ENCODE measurements around the gene SBNO2.

The SBNO2 gene

GRCh38 chr19:1085676-1086442 is 88.2 kb downstream of the SBNO2 start:
- DNase-seq = no peak

DNA sequence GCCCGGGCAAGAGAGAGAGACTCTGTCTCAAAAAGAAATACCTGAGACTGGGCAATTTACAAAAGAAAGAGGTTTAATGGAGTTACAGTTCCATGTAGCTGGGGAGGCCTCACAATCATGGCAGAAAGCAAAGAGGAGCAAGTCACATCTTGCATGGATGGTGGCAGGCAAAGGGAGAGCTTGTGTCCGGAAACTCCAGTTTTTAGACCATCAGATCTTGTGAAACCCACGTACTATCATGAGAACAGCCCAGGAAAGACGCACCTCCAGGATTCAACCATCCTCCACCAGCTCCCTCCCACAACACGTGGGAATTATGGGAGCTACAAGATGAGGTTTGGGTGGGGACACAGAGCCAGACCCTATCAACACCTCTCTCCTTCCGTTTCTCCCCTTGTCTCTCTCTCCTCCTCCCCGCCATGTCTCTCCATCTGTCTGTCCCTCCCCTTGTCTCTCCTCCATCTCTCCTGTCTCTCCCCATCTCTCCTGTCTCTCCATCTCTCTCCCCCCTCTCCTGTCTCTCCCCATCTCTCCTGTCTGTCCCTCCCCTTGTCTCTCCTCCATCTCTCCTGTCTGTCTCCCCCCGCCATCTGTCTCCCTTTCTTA is 88.9 kb downstream of the SBNO2 start:
- no peak for DNase-seq

GRCh38 chr19:1084024-1084868 is 89.8 kb downstream of the SBNO2 start:
- no peak for DNase-seq

DNA sequence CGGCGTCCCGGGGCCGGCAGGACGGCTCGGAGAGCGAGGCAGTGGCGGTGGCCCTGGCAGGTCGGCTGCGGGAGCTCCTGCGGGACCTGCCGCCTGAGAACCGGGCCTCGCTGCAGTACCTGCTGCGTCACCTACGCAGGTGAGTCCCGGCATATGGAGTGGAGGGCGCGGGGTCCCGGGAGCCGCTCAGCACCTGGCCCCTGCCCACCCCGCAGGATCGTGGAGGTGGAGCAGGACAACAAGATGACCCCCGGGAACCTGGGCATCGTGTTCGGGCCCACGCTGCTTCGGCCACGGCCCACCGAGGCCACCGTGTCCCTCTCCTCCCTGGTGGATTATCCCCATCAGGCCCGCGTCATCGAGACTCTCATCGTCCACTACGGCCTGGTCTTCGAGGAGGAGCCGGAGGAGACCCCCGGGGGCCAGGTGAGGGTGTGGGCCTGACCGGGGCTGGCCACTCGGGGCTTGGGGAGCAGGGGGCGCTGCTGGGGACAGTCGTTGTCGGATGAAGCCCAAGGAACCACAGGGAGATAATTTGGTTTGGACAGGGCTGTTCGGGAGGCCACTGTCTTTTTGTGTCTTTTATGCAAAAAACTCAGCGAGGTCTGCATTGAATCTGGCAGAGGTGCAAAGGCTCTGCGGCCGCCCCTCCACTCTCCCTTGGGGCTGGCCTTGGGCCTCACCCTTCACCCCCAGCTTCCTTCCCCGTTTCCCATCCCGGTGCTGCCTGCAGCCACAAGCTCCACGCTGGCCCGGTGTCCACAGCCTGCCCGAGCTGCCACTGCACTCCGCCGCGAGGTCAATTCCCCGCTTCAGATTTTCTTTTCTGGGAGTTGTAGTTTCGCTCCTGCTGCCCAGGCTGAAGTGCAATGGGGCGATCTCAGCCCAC is 90.9 kb downstream of the SBNO2 start:
- DNase-seq = no peak

DNA sequence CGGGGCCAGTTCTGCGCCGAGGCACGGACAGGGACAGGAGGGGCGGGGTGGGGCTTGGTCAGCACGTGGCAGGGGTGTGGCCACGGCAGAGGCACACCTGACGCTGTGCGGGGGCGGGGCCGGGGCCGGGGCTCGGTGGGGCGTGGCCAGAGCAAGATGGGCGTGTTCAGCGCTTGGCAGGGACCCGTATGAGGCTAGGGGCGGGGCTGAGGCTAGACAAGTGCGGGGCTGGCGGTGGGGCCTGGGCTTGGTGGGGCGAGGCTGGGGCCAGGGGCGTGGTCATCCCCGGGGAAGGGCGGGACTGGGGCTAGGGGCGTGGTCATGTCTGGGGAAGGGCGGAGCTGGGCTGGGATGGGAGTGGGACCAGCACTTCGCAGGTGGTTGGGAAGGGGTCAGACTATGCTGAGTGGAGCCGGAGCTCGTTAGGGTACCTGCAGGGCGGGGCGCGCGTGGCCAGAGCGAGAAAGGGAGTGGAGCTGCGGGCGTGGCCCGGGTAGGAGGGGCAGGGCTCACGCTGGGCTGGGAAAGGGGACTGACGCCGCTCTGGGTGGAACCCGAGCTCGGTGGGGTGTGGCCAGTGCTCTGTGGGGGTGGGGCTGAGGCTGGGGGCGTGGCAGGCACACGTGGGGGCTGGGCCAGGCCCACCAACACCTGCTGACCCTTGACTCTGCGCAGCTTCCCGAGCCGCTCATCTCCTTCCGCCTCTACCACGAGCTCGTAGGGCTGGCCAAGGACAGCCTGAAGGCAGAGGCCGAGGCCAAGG is 91.7 kb downstream of the SBNO2 start:
- DNase-seq = no peak

GRCh38 chr19:1081301-1082164 is 92.5 kb downstream of the SBNO2 start:
- no peak for DNase-seq

- no peak for DNase-seq
Measured at GRCh38 chr19:1080360-1081161, 93.5 kb downstream of the SBNO2 start.

DNA sequence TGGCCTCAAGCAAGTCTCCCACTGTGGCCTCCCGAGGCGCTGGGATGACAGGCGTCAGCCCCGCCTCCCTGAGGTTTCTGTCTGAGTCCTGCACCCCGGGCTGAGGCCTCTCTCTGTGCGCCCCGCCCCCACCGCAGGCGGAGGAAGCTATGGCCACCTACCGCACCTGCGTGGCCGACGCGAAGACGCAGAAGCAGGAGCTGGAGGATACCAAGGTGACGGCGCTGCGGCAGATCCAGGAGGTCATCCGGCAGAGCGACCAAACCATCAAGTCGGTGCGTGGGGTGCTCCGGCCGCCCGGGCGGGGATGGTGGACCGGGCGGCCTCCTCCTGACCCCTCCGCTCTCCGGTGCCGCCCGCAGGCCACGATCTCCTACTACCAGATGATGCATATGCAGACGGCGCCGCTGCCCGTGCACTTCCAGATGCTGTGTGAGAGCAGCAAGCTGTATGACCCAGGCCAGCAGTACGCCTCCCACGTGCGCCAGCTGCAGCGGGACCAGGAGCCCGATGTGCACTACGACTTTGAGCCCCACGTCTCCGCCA is 94.4 kb downstream of the SBNO2 start:
- DNase-seq = no peak

GRCh38 chr19:1076951-1077350 is 97.1 kb downstream of the SBNO2 start:
- no peak for DNase-seq

DNA sequence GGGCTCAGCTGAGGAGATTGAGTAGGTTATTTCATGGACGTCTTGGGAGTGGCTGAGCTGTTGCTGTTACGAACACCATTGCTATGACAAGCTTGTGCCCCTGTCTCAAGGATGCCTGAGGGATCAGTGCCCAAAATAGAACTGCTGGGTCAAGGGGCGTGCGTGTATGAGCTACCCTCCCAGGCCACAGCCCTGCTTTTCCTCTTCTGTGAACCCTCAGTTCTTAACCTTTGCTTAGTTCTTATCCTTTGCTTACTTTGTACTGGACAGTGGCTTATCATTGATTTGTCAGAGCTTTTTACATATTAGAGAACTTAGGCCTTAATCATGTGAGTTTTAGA is 98.1 kb downstream of the SBNO2 start:
- DNase-seq = no peak

GRCh38 chr19:1074544-1075283 is 99.4 kb downstream of the SBNO2 start:
- peak; percentile 49 for DNase-seq

DNA sequence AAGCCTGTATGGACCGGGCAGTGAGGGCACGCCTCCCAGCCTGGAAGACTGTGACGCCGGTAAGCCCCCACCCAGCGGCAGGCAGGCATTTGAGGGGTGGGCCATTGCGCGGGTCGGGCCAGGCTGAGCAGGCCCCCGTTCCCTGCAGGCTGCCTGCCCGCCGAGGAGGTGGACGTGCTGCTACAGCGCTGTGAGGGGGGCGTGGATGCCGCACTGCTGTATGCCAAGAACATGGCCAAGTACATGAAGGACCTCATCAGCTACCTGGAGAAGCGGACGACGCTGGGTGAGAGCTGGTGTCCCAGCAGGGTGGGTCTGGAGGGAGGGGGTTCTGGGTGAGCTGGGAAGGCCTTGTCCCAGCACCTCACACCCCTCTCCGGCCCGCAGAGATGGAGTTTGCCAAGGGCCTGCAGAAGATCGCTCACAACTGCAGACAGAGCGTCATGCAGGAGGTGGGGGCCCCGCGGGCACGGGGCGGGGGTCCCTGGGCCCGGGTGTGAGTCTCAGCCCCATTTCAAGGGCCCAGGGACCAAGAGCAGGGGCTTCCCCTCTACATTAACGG is 100.0 kb downstream of the SBNO2 start:
- no peak for DNase-seq

- no peak for DNase-seq
Measured at GRCh38 chr19:1073063-1073955, 100.8 kb downstream of the SBNO2 start.

- DNase-seq = no peak
Measured at GRCh38 chr19:1072371-1073015, 101.6 kb downstream of the SBNO2 start.

DNA sequence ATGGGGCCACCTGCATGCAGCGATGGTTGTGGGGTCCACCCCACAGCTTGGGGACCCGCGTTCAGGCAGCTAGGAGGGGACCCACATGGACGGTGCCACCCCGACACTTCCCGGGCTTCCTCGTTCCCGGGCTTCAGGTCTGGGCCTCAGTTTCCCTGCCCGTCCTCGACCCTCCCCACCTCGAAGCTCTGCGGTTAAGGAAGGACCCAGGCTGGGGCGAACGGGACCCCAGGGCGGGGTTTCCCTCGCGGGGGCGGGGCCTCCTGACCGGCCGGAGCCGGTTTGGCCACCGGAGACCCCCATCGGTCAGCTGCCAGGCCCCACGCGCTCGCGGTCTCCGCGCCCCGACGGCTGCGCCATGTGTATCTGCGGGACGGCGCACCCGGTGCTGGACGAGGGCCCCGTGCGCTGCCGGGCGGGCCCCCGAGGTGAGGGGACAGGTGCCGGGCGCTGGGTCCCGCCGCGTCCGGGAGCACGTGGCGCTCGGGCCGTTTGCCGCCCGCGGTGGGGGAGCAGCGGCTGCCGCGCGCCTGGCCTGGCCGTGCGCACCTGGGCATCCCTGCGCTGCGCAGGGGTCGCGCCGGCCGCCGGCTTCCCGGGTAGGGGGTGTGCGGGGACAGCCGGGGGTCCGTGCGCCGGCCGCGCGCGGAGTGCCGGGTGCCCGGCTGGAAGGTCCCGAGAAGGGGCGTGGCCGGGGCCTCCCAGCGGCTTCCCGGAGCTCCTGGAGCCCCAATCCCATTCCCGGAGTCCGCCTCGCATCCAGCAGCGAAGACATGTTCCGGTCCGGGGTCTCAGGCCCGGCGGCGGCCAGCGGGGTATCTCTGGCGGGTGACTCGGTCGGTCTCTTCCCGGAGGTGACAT is 102.9 kb downstream of the SBNO2 start:
- DNase-seq = no peak

GRCh38 chr19:1070576-1070930 is 103.5 kb downstream of the SBNO2 start:
- no peak for DNase-seq
